Naive thymus-derived CD8-positive, alpha-beta T cell (primary cell): Measurements from ENCODE around the gene MAGI2. TPM values are rescaled to one million over a fixed set of nuclear protein-coding genes. Genes with fewer than 3 reads are reported as not detected.

Source experiments
- ATAC-seq, 2 donors: fragments of 150-1000 bp; cut with Tn5 transposase in 1 of 2; sonication (Bioruptor Pico), chemical (Tn5 transposase) in 1 of 2; 1 replicate in 1 of 2; 2 replicates in 1 of 2; pipeline ENCODE4 v1.10.0; 2021; ENCODE audit warnings: mild to moderate bottlenecking in 2 of 2, moderate library complexity in 2 of 2
- POLR2A ChIA-PET: fragments of 350-600 bp; sonication (Branson Sonifier 250); formaldehyde crosslinking; loops from one replicate; lab custom pipeline; 2021; ENCODE audit warnings: antibody characterized with exemption; lab: Charles Lee
- DNase-seq, 10 donors: peaks; one replicate each; pipeline versions ENCODE4 v3.0.0 to v3.0.0-alpha.2; 2020 to 2022
- H3K27ac Mint-ChIP-seq, 10 donors: one replicate each; pipeline ENCODE4 v1.8.0; 2020 to 2022; ENCODE audit warnings: mild to moderate bottlenecking in 10 of 10, mixed read lengths in 10 of 10, moderate library complexity in 4 of 10, inconsistent platforms in 1 of 10
- H3K27me3 Mint-ChIP-seq, 5 donors: one replicate each; pipeline ENCODE4 v1.8.0; 2021 to 2022; ENCODE audit warnings: mixed read lengths in 5 of 5
- H3K36me3 Mint-ChIP-seq, 3 donors: one replicate each; pipeline ENCODE4 v1.8.0; 2020 to 2022; ENCODE audit warnings: mixed read lengths in 3 of 3, mild to moderate bottlenecking in 2 of 3, inconsistent platforms in 1 of 3
- H3K4me1 Mint-ChIP-seq, 4 donors: one replicate each; pipeline ENCODE4 v1.8.0; 2021 to 2022; ENCODE audit warnings: mixed read lengths in 4 of 4
- H3K4me3 Mint-ChIP-seq, 10 donors: one replicate each; pipeline ENCODE4 v1.8.0; 2020 to 2022; ENCODE audit warnings: mild to moderate bottlenecking in 10 of 10, mixed read lengths in 10 of 10, moderate library complexity in 6 of 10, inconsistent platforms in 1 of 10
- H3K9me3 Mint-ChIP-seq, 9 donors: one replicate each; pipeline ENCODE4 v1.8.0; 2020 to 2022; ENCODE audit warnings: mixed read lengths in 9 of 9, mild to moderate bottlenecking in 3 of 9, inconsistent platforms in 1 of 9, moderate library complexity in 1 of 9
- polyA plus RNA-seq, 3 donors: library from polyadenylated mRNA; unstranded; fragments of 300-500 nt; fragmentation: Illumina TruSeq; gene quantifications; one replicate each; pipeline ENCODE4 v1.2.3, GENCODE V29; 2021
- total RNA-seq, 8 experiments: library from RNA in 2 of 8; stranded (reverse) in 2 of 8; gene quantifications; one replicate each; pipeline ENCODE4 v1.2.3 and lab custom pipeline; 2021 to 2026

Gene MAGI2
- total and polyA plus RNA-seq, 5 experiments from 2014 or later = 0.02 to 0.65 (median 0.37) TPM; not detected in 1

- peaks cover 0 to 14% (median 2%) of the 10 kb centered on the region in 5 donors for H3K27me3 Mint-ChIP-seq
- DNase-seq = no peak
- no peaks in the 10 kb centered on the region for H3K4me1 Mint-ChIP-seq
- POLR2A ChIA-PET = no interaction called here
- H3K4me3 Mint-ChIP-seq = no peak overlapping the region
- no peaks in the 10 kb centered on the region for H3K36me3 Mint-ChIP-seq
- H3K9me3 Mint-ChIP-seq = no peaks in the 10 kb centered on the region
- ATAC-seq = no peak
- no peak overlapping the region for H3K27ac Mint-ChIP-seq
Measured at GRCh38 chr7:79352323-79352722, 101.1 kb downstream of the MAGI2 start.

GRCh38 chr7:79347351-79347750 lies 106.1 kb downstream of the MAGI2 start:
- Mint-ChIP-seq H3K4me3 (no peak overlapping the region), H3K36me3 (no peaks in the 10 kb centered on the region), H3K9me3 (no peaks in the 10 kb centered on the region), H3K27me3 (peaks cover 0 to 7% (median 2%) of the 10 kb centered on the region in 5 donors), H3K27ac (no peak overlapping the region), H3K4me1 (no peaks in the 10 kb centered on the region)
- ATAC-seq = no peak
- no peak for DNase-seq
- POLR2A ChIA-PET = no interaction called here

GRCh38 chr7:79341902-79342301 lies 111.6 kb downstream of the MAGI2 start:
- Mint-ChIP-seq H3K4me1 (no peaks in the 10 kb centered on the region), H3K36me3 (no peaks in the 10 kb centered on the region), H3K27ac (no peak overlapping the region), H3K27me3 (peaks cover 0 to 7% (median 0%) of the 10 kb centered on the region in 5 donors), H3K9me3 (no peaks in the 10 kb centered on the region), H3K4me3 (no peak overlapping the region)
- ATAC-seq (no peak), DNase-seq (no peak)
- POLR2A ChIA-PET = no interaction called here

GRCh38 chr7:79340212-79340611 lies 113.3 kb downstream of the MAGI2 start:
- no peaks in the 10 kb centered on the region for H3K9me3 Mint-ChIP-seq
- H3K27me3 Mint-ChIP-seq = peaks cover 0 to 7% (median 0%) of the 10 kb centered on the region in 5 donors
- DNase-seq = no peak
- H3K4me3 Mint-ChIP-seq = no peak overlapping the region
- H3K36me3 Mint-ChIP-seq = no peaks in the 10 kb centered on the region
- POLR2A ChIA-PET = no interaction called here
- no peak for ATAC-seq
- H3K4me1 Mint-ChIP-seq = no peaks in the 10 kb centered on the region
- no peak overlapping the region for H3K27ac Mint-ChIP-seq

GRCh38 chr7:79339208-79339925 lies 114.1 kb downstream of the MAGI2 start:
- no peaks in the 10 kb centered on the region for H3K4me1 Mint-ChIP-seq
- no peak overlapping the region for H3K27ac Mint-ChIP-seq
- H3K9me3 Mint-ChIP-seq = no peaks in the 10 kb centered on the region
- H3K4me3 Mint-ChIP-seq = no peak overlapping the region
- POLR2A ChIA-PET = no interaction called here
- no peak for ATAC-seq
- no peak for DNase-seq
- peaks cover 0 to 5% (median 0%) of the 10 kb centered on the region in 5 donors for H3K27me3 Mint-ChIP-seq
- no peaks in the 10 kb centered on the region for H3K36me3 Mint-ChIP-seq

GRCh38 chr7:79337717-79338116 lies 115.8 kb downstream of the MAGI2 start:
- POLR2A ChIA-PET = no interaction called here
- H3K4me3 Mint-ChIP-seq = no peak overlapping the region
- no peaks in the 10 kb centered on the region for H3K9me3 Mint-ChIP-seq
- ATAC-seq (no peak), DNase-seq (no peak)
- no peak overlapping the region for H3K27ac Mint-ChIP-seq
- H3K4me1 Mint-ChIP-seq = no peaks in the 10 kb centered on the region
- no peaks in the 10 kb centered on the region for H3K36me3 Mint-ChIP-seq
- H3K27me3 Mint-ChIP-seq = no peaks in the 10 kb centered on the region

- DNase-seq = no peak
- H3K4me3 Mint-ChIP-seq = no peak overlapping the region
- POLR2A ChIA-PET = no interaction called here
- H3K36me3 Mint-ChIP-seq = no peaks in the 10 kb centered on the region
- H3K9me3 Mint-ChIP-seq = no peaks in the 10 kb centered on the region
- no peaks in the 10 kb centered on the region for H3K4me1 Mint-ChIP-seq
- H3K27me3 Mint-ChIP-seq = no peaks in the 10 kb centered on the region
- ATAC-seq = no peak
- no peak overlapping the region for H3K27ac Mint-ChIP-seq
Measured at GRCh38 chr7:79334841-79335240, 118.6 kb downstream of the MAGI2 start.

- no peak for DNase-seq
- Mint-ChIP-seq H3K4me3 (no peak overlapping the region), H3K27me3 (no peaks in the 10 kb centered on the region), H3K4me1 (no peaks in the 10 kb centered on the region), H3K27ac (no peak overlapping the region), H3K9me3 (no peaks in the 10 kb centered on the region), H3K36me3 (no peaks in the 10 kb centered on the region)
- POLR2A ChIA-PET = no interaction called here
- no peak for ATAC-seq
Measured at GRCh38 chr7:79334334-79334733, 119.1 kb downstream of the MAGI2 start.

GRCh38 chr7:79332091-79332490 lies 121.4 kb downstream of the MAGI2 start:
- Mint-ChIP-seq H3K4me3 (no peak overlapping the region), H3K27me3 (no peaks in the 10 kb centered on the region), H3K9me3 (no peaks in the 10 kb centered on the region), H3K4me1 (no peaks in the 10 kb centered on the region), H3K27ac (no peak overlapping the region), H3K36me3 (no peaks in the 10 kb centered on the region)
- no peak for ATAC-seq
- POLR2A ChIA-PET = no interaction called here
- DNase-seq = no peak

- POLR2A ChIA-PET = no interaction called here
- Mint-ChIP-seq H3K9me3 (no peaks in the 10 kb centered on the region), H3K36me3 (no peaks in the 10 kb centered on the region), H3K4me1 (no peaks in the 10 kb centered on the region), H3K27me3 (peaks cover 0 to 4% (median 0%) of the 10 kb centered on the region in 5 donors), H3K4me3 (no peak overlapping the region), H3K27ac (no peak overlapping the region)
- ATAC-seq (no peak), DNase-seq (no peak)
Measured at GRCh38 chr7:79329464-79329863, 124.0 kb downstream of the MAGI2 start.

- DNase-seq (no peak), ATAC-seq (no peak)
- Mint-ChIP-seq H3K4me3 (no peak overlapping the region), H3K27me3 (peaks cover 3 to 9% (median 6%) of the 10 kb centered on the region in 5 donors), H3K27ac (no peak overlapping the region), H3K9me3 (peaks cover 0 to 4% (median 0%) of the 10 kb centered on the region in 9 donors), H3K4me1 (no peaks in the 10 kb centered on the region), H3K36me3 (no peaks in the 10 kb centered on the region)
- POLR2A ChIA-PET = no interaction called here
Measured at GRCh38 chr7:79320741-79321473, 132.6 kb downstream of the MAGI2 start.

- Mint-ChIP-seq H3K4me1 (no peaks in the 10 kb centered on the region), H3K27me3 (peaks cover 3 to 9% (median 6%) of the 10 kb centered on the region in 5 donors), H3K4me3 (no peak overlapping the region), H3K9me3 (peaks cover 0 to 4% (median 0%) of the 10 kb centered on the region in 9 donors), H3K27ac (no peak overlapping the region), H3K36me3 (no peaks in the 10 kb centered on the region)
- ATAC-seq = no peak
- no peak for DNase-seq
- POLR2A ChIA-PET = interaction anchor here (0.6 kb wide), 1 partner anchor 1038 kb away, joined by 5 read pairs; no protein-coding TSS in a partner anchor
Measured at GRCh38 chr7:79319369-79319768, 134.1 kb downstream of the MAGI2 start.

- peaks cover 3 to 9% (median 3%) of the 10 kb centered on the region in 5 donors for H3K27me3 Mint-ChIP-seq
- no peak overlapping the region for H3K4me3 Mint-ChIP-seq
- no peaks in the 10 kb centered on the region for H3K4me1 Mint-ChIP-seq
- H3K27ac Mint-ChIP-seq = no peak overlapping the region
- no peaks in the 10 kb centered on the region for H3K36me3 Mint-ChIP-seq
- DNase-seq (no peak), ATAC-seq (no peak)
- POLR2A ChIA-PET = no interaction called here
- H3K9me3 Mint-ChIP-seq = peaks cover 0 to 4% (median 0%) of the 10 kb centered on the region in 9 donors
Measured at GRCh38 chr7:79317728-79318127, 135.7 kb downstream of the MAGI2 start.
